B cell (primary cell): ENCODE measurements around the gene C6orf47. TPM values are rescaled to one million over a fixed set of nuclear protein-coding genes. Genes with fewer than 3 reads are reported as not detected.

Experiments used
- ATAC-seq: fragments of 200-7000 bp; cut with Tn5 transposase; one replicate; pipeline ENCODE4 v1.10.0; 2021; ENCODE audit warnings: low read depth, mild to moderate bottlenecking, moderate number of reproducible peaks, moderate library complexity
- CTCF ChIA-PET: fragments of 350-600 bp; sonication (Branson Sonifier 250); formaldehyde crosslinking; loops from one replicate; lab custom pipeline; 2021; ENCODE audit warnings: antibody characterized with exemption, inconsistent platforms; lab: Charles Lee
- POLR2A ChIA-PET: fragments of 350-600 bp; sonication (Branson Sonifier 250); formaldehyde crosslinking; loops from one replicate; lab custom pipeline; 2021; ENCODE audit warnings: antibody characterized with exemption; lab: Charles Lee
- DNase-seq: peaks from one replicate; pipeline ENCODE4 v3.0.0; 2013
- H2AFZ ChIP-seq: 2 replicates; pipeline ENCODE4 v1.6.1; 2012; ENCODE audit warnings: mild to moderate bottlenecking, low read depth, low read length; ENCODE audit not compliant: insufficient read depth, poor library complexity, severe bottlenecking
- H3K27ac ChIP-seq, 2 donors: 1 replicate in 1 of 2; 2 replicates in 1 of 2; pipeline ENCODE4 v1.5.1; 2012 to 2013; ENCODE audit warnings: low read length in 2 of 2, mild to moderate bottlenecking in 2 of 2, moderate library complexity in 1 of 2
- H3K27me3 ChIP-seq, 4 experiments: fragments of 200-600 bp in 1 of 4; sonication (generic) in 1 of 4; replicated peaks in 1 of 4; 1 replicate in 2 of 4; 2 replicates in 2 of 4; pipeline versions ENCODE4 v1.6.1 to v1.7.0; 2013 to 2016; ENCODE audit warnings: low read length in 3 of 4, mild to moderate bottlenecking in 2 of 4, mixed read lengths in 1 of 4, moderate library complexity in 1 of 4; ENCODE audit not compliant: insufficient read depth in 4 of 4, control insufficient read depth in 3 of 4; ENCODE audit errors: control extremely low read depth in 1 of 4
- H3K36me3 ChIP-seq, 2 experiments: replicated peaks in 1 of 2; 1 replicate in 1 of 2; 2 replicates in 1 of 2; pipeline versions ENCODE4 v1.6.1 to v1.7.1; 2013; ENCODE audit warnings: low read length in 1 of 2; ENCODE audit not compliant: insufficient read depth in 2 of 2, control insufficient read depth in 1 of 2; ENCODE audit errors: control extremely low read depth in 1 of 2, extremely low read depth in 1 of 2
- H3K4me1 ChIP-seq, 2 donors: fragments of 200-600 bp in 1 of 2; sonication (generic) in 1 of 2; 1 replicate in 1 of 2; 2 replicates in 1 of 2; pipeline versions ENCODE4 v1.5.1 to v1.6.1; 2013 to 2017; ENCODE audit warnings: low read length in 2 of 2; ENCODE audit not compliant: control insufficient read depth in 2 of 2, insufficient read depth in 2 of 2
- H3K4me2 ChIP-seq: replicated peaks from 2 replicates; pipeline ENCODE3; 2012; ENCODE audit warnings: mild to moderate bottlenecking, low read depth, low read length; ENCODE audit not compliant: poor library complexity, severe bottlenecking
- H3K4me3 ChIP-seq, 5 experiments: fragments of 200-600 bp in 1 of 5; sonication (generic) in 1 of 5; 1 replicate in 3 of 5; 2 replicates in 2 of 5; pipeline versions ENCODE4 v1.5.1 to v1.7.0; 2011 to 2016; ENCODE audit warnings: low read length in 4 of 5, mild to moderate bottlenecking in 4 of 5, low read depth in 2 of 5, control low read depth in 1 of 5, moderate library complexity in 1 of 5; ENCODE audit not compliant: insufficient read depth in 1 of 5; ENCODE audit errors: control extremely low read depth in 1 of 5, extremely low read depth in 1 of 5
- H3K79me2 ChIP-seq: fragments of 200-600 bp; sonication (generic); one replicate; pipeline ENCODE4 v1.6.0; 2016; ENCODE audit warnings: low read length; ENCODE audit not compliant: control insufficient read depth, insufficient read depth
- H3K9ac ChIP-seq: fragments of 200-600 bp; sonication (generic); 2 replicates; pipeline ENCODE4 v1.6.1; 2017; ENCODE audit warnings: mild to moderate bottlenecking, low read length, moderate library complexity
- H3K9me3 ChIP-seq, 3 donors: one replicate each; pipeline versions ENCODE4 v1.6.1 to v1.7.1; 2013; ENCODE audit warnings: low read length in 2 of 3; ENCODE audit not compliant: control insufficient read depth in 2 of 3, insufficient read depth in 1 of 3; ENCODE audit errors: control extremely low read depth in 1 of 3
- H4K20me1 ChIP-seq: 2 replicates; pipeline ENCODE4 v1.6.0; 2012; ENCODE audit warnings: mild to moderate bottlenecking, low read length; ENCODE audit not compliant: insufficient read depth, control insufficient read depth, poor library complexity, severe bottlenecking
- H3K27ac Mint-ChIP-seq: one replicate; pipeline ENCODE4 v1.8.0; 2021; ENCODE audit warnings: mixed read lengths
- H3K27me3 Mint-ChIP-seq: one replicate; pipeline ENCODE4 v1.8.0; 2021; ENCODE audit warnings: mixed read lengths
- H3K4me1 Mint-ChIP-seq: one replicate; pipeline ENCODE4 v1.8.0; 2021; ENCODE audit warnings: mixed read lengths
- H3K4me3 Mint-ChIP-seq: one replicate; pipeline ENCODE4 v1.8.0; 2021; ENCODE audit warnings: mixed read lengths
- H3K9me3 Mint-ChIP-seq: one replicate; pipeline ENCODE4 v1.8.0; 2022; ENCODE audit warnings: mixed read lengths; ENCODE audit not compliant: insufficient read depth
- CTCF ChIP-seq: fragments of 200-600 bp; IDR thresholded peaks from one replicate; pipeline ENCODE4 v1.8.0; 2022; ENCODE audit warnings: antibody characterized with exemption, mild to moderate bottlenecking
- EZH2 ChIP-seq: IDR thresholded peaks from 2 replicates; pipeline ENCODE4 v1.6.1; 2012; ENCODE audit warnings: borderline replicate concordance, low read depth, mild to moderate bottlenecking, moderate library complexity, low read length; ENCODE audit not compliant: insufficient read depth, poor library complexity, severe bottlenecking
- WGBS: methylation state at CpG from one replicate; pipeline ENCODE4 v1.1.5; 2013; ENCODE audit warnings: missing lambda C conversion rate; ENCODE audit not compliant: insufficient coverage; 5-methylcytosine and 5-hydroxymethylcytosine counted together
- intact Hi-C: fragments of 100-400 bp; cut with micrococcal nuclease; formaldehyde crosslinking; loops from one replicate; pipeline ENCODE4 v1.10.0; 2022
- polyA plus RNA-seq: library from polyadenylated mRNA; depleted of rRNA; stranded (reverse); fragments of >200 nt; gene quantifications from 2 replicates; pipeline ENCODE4 v1.2.3, GENCODE V29; 2012
- total RNA-seq, 2 donors: library from RNA; stranded (reverse); fragments of 120-200 nt in 1 of 2; gene quantifications; 1 replicate in 1 of 2; 2 replicates in 1 of 2; pipeline versions ENCODE4 v1.2.3 to v1.2.4, GENCODE V29; 2013 to 2022

C6orf47 gene
- total and polyA plus RNA-seq, 2 donors (not counting 1 experiment from before 2014, with no cell fraction given): 7.6 to 34.0 TPM

GRCh38 chr6:31641370-31641769 is 19.2 kb downstream of the C6orf47 start:
- ATAC-seq (no peak), DNase-seq (no peak)
- no peak overlapping the region for H3K4me3 ChIP-seq
- TF ChIP-seq EZH2 (no peak), CTCF (no peak)
- no peaks in the 10 kb centered on the region for H3K27me3 ChIP-seq
- H2AFZ ChIP-seq: no peak overlapping the region
- H3K4me2 ChIP-seq: no peak overlapping the region
- no peak overlapping the region for H3K9ac ChIP-seq
- CTCF ChIA-PET: no interaction called here
- intact Hi-C loops: no loop called here
- Mint-ChIP-seq H3K27ac (no peak overlapping the region), H3K4me3 (no peak overlapping the region), H3K9me3 (no peaks in the 10 kb centered on the region), H3K4me1 (no peaks in the 10 kb centered on the region), H3K27me3 (no peaks in the 10 kb centered on the region)
- H3K4me1 ChIP-seq: no peaks in the 10 kb centered on the region
- POLR2A ChIA-PET: no interaction called here
- H4K20me1 ChIP-seq: peaks cover 18% of the 10 kb centered on the region
- H3K27ac ChIP-seq: no peak overlapping the region
- WGBS: no CpG with 5 or more reads among the region's 4 CpGs
- peaks cover 11 to 90% of the 10 kb centered on the region in 2 experiments for H3K36me3 ChIP-seq
- no peaks in the 10 kb centered on the region for H3K79me2 ChIP-seq
- H3K9me3 ChIP-seq: no peaks in the 10 kb centered on the region

- Histone ChIP-seq H3K27me3 (no peaks in the 10 kb centered on the region), H4K20me1 (peaks cover 12% of the 10 kb centered on the region)
- ATAC-seq: no peak
Measured at GRCh38 chr6:31640612-31641011, 20.0 kb downstream of the C6orf47 start.

More at GRCh38 chr6:31640612-31641011, 20.0 kb downstream of the C6orf47 start:
- peaks cover 10 to 90% of the 10 kb centered on the region in 2 experiments for H3K36me3 ChIP-seq
- H3K27ac ChIP-seq: no peak overlapping the region
- no peak overlapping the region for H3K9ac ChIP-seq
- Mint-ChIP-seq H3K27me3 (no peaks in the 10 kb centered on the region), H3K4me3 (no peak overlapping the region), H3K27ac (no peak overlapping the region), H3K4me1 (no peaks in the 10 kb centered on the region), H3K9me3 (no peaks in the 10 kb centered on the region)
- intact Hi-C loops: no loop called here
- WGBS: 93% methylated on average over 3 of the region's 6 CpGs
- no peak for DNase-seq
- no peaks in the 10 kb centered on the region for H3K79me2 ChIP-seq
- ChIA-PET CTCF (no interaction called here), POLR2A (no interaction called here)
- no peaks in the 10 kb centered on the region for H3K4me1 ChIP-seq
- TF ChIP-seq CTCF: no peak
- TF ChIP-seq EZH2: no peak
- H3K4me2 ChIP-seq: no peak overlapping the region
- H2AFZ ChIP-seq: no peak overlapping the region
- H3K9me3 ChIP-seq: no peaks in the 10 kb centered on the region
- H3K4me3 ChIP-seq: no peak overlapping the region
